Mammary epithelial cell (primary cell): ENCODE data around the gene FILIP1L.

Experiments
- CTCF ChIP-seq, 2 donors: IDR thresholded peaks in 1 of 2; conservative IDR thresholded peaks in 1 of 2; 2 replicates each; pipeline ENCODE4 v1.5.1; 2011 to 2012; ENCODE audit warnings: inconsistent platforms in 2 of 2, low read length in 2 of 2, mild to moderate bottlenecking in 2 of 2, control low read depth in 1 of 2, low read depth in 1 of 2; ENCODE audit not compliant: insufficient read depth in 1 of 2; ENCODE audit errors: extremely low read depth in 1 of 2
- EZH2 ChIP-seq: IDR thresholded peaks from 2 replicates; pipeline ENCODE4 v1.6.1; 2012; ENCODE audit warnings: low read length, inconsistent platforms, borderline replicate concordance

GRCh38 chr3:100125161-100125938 lies 11.0 kb upstream of the FILIP1L start:
- no peak for TF ChIP-seq EZH2
- no peak for TF ChIP-seq CTCF (conservative IDR thresholded peaks at IDR 0.05 in 1 of 2, IDR thresholded peaks at IDR 0.05 in 1 of 2; ENCODE audit: extremely low read depth in 1 of 2, insufficient read depth in 1 of 2, low read depth in 1 of 2, low read length in 2 of 2)
